Measurements from ENCODE around the gene CIRBP.

DNA sequence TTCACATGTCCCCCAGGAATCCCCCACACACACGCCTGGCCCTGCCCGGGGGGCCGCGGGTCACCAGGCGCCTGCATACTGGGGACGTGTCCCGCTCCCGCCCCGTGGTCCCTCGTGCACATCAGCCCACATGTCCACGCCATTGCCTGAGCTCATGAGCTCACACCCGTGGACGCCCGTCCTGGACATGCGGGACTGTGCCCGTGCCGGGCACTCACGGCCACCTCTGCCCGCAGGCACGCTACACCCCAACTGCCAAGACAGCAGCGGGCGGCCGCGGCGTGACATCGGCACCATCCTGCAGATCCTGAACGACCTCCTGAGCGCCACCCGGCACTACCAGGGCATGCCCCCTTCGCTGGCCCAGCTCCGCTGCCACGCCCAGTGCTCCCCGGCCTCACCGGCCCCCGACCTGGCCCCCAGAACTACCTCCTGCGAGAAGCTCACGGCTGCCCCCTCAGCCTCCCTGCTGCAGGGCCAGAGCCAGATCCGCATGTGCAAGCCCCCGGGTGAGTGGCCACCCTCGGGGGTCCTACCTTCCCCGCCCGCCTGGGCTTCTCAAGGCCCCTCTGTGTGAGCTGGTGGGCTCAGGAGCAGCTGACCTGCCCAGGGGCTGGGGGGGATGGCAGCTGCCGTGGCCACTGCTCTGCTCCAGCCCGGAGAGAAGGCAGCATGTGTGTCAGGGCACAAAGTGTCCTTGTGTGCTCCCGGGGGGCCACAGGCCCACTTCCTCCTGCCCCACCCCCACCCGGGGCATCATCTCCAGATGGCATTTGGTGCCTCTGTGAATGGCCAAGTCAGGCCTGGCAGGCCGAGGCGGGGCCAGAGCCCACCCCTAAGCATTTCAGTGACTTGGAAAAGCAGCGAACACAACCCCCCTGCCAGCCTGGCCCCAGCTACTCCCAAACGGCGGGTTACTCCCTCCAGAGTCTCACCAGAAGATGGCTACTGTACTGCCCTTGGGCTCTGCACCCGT lies 13.7 kb upstream of the CIRBP start:
- TF ChIP-seq, protein P1, sequence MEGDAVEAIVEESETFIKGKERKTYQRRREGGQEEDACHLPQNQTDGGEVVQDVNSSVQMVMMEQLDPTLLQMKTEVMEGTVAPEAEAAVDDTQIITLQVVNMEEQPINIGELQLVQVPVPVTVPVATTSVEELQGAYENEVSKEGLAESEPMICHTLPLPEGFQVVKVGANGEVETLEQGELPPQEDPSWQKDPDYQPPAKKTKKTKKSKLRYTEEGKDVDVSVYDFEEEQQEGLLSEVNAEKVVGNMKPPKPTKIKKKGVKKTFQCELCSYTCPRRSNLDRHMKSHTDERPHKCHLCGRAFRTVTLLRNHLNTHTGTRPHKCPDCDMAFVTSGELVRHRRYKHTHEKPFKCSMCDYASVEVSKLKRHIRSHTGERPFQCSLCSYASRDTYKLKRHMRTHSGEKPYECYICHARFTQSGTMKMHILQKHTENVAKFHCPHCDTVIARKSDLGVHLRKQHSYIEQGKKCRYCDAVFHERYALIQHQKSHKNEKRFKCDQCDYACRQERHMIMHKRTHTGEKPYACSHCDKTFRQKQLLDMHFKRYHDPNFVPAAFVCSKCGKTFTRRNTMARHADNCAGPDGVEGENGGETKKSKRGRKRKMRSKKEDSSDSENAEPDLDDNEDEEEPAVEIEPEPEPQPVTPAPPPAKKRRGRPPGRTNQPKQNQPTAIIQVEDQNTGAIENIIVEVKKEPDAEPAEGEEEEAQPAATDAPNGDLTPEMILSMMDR (IDR thresholded peaks at IDR 0.05), result no peak
- no peak for TF ChIP-seq POLR2A (IDR thresholded peaks at IDR 0.05)
